ENCODE results near the gene TNPO1. TPM values are rescaled to one million over a fixed set of nuclear protein-coding genes. Genes with fewer than 3 reads are reported as not detected.
A peak's percentile ranks its signal among the peaks of the same experiment; 100 is the strongest.
"Not testable (repeated sequence)": the region's sequence is repeated elsewhere in the genome, so short reads cannot be mapped to it uniquely, and the experiment has no call there.

Gene TNPO1
- total RNA-seq, 1 donor from 2014 or later: 212 TPM

DNA sequence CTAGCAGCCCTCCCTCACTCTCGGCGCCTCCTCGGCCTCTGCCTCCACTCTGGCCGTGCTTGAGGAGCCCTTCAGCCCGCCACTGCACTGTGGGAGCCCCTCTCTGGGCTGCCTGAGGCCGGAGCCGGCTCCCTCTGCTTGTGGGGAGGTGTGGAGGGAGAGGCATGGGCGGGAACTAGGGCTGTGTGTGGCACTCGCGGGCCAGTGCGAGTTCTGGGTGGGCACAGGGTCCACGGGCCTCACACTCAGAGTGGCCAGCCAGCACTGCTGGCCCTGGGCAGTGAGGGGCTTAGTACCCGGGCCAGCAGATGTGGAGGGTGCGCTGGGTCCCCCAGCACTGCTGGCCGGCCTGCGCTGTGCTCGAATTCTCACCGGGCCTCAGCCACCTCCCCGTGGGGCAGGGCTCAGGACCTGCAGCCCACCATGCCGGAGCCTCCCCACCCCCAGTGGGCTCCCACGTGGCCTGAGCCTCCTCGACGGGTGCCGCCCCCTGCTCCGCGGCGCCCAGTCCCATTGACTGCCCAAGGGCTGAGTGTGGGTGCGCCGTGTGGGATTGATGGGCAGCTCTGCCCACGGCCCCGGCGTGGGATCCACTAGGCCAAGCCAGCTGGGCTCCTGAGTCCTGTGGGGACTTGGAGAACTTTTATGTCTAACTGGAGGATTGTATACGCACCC, 109.0 kb downstream of the TNPO1 start:
- no peak for DNase-seq (ENCODE audit: low read depth in 2 of 2)

- not testable (repeated sequence) for DNase-seq (ENCODE audit: low read depth in 2 of 2)
These were observed 116.2 kb downstream of the TNPO1 start for GRCh38 chr5:72932686-72933085.

- DNase-seq (ENCODE audit: low read depth in 2 of 2): not testable (repeated sequence)
These were observed 118.7 kb downstream of the TNPO1 start for GRCh38 chr5:72934953-72935725.

DNA sequence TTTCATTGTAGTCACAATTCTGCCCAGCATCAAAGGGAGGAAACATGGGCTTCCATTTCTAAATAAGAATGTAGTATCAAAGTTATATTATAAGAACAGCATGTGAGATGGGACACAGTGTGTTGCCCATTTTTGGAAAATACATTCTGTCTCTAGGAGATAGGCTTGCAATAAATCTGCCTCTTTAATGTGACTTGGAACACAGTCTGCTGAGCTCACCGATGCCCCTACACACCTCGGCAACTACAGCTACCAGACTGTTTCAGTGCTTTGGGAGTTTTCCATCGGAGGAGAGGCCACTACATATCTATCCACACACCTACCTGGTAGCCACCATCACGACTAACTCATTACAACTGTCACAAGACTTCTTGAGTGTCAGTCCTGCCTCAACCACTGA, 120.4 kb downstream of the TNPO1 start:
- DNase-seq (ENCODE audit: low read depth in 2 of 2): no peak

DNA sequence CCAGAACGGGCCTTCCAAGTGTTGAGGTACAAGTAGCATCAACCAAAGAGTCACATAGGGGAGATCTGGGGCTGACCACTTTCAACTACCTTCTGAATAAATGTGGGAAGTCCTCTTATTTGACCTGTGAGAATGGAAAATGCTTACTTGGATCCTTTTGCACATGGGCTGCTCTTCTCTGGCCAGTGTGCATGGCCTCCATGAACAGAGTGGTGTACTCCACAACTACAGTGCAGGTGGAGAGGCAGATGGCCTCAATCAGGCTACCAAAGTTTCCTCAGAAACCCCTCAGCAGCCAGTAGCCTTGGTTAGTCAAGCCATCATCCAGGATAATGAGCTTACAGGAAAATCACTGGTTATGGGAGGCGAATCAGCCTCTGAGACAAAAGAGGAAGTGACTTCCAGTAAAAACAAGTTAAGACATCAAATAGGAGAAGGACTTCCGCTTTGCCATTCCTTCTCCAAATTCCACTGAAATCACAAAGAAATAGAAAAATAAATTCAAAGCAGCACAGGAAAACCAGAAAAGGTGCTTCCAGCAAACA, 121.1 kb downstream of the TNPO1 start:
- DNase-seq (ENCODE audit: low read depth in 2 of 2): peak in 1 of 2 donors; percentile 61

GRCh38 chr5:72938206-72938605, 121.7 kb downstream of the TNPO1 start:
- DNase-seq (ENCODE audit: low read depth in 2 of 2): peak; percentile 41 to 58

DNA sequence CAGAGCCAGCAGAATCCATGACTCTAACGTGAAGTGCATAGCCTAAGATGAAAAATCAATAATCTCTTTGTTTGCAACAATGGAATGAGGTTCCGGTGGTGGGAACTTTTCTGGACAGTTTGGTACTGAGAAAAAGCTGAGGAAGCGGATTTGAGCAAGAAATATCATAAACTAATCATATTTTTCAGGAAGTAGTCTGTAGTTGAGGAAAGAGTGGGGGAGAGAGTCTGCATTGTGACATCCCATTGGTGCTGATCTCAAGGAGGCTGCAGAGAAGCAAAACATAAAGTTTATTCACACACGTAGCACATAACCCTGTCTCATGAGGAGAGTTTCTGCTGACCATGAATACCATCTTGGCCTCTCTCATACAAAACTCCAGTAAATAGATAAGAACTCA, 123.6 kb downstream of the TNPO1 start:
- no peak for DNase-seq (ENCODE audit: low read depth in 2 of 2)

GRCh38 chr5:72943307-72943706, 126.8 kb downstream of the TNPO1 start:
- no peak for DNase-seq (ENCODE audit: low read depth in 2 of 2)

- no peak for DNase-seq (ENCODE audit: low read depth in 2 of 2)
These were observed 131.0 kb downstream of the TNPO1 start for GRCh38 chr5:72947498-72947897.

DNA sequence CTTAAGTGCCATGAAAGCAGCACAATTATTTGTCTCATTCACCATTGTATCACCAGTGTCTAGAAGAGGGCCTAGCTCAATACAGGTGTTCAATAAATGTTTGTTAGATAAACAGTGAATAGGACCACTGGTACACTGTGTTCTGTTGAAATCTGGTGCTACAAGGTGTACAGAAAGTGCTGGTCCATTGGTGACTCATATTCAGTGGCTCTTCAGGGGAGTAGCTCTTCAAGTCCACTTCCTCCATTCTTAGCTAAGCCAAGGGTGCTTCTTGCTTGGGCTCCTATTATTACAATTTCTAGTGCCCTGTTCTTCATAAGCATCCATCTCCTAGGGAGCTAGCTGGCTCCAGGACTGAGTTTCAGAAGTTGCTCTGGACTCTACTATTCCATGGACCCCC, 133.0 kb downstream of the TNPO1 start:
- DNase-seq (ENCODE audit: low read depth in 2 of 2): peak in 1 of 2 donors; percentile 36

DNA sequence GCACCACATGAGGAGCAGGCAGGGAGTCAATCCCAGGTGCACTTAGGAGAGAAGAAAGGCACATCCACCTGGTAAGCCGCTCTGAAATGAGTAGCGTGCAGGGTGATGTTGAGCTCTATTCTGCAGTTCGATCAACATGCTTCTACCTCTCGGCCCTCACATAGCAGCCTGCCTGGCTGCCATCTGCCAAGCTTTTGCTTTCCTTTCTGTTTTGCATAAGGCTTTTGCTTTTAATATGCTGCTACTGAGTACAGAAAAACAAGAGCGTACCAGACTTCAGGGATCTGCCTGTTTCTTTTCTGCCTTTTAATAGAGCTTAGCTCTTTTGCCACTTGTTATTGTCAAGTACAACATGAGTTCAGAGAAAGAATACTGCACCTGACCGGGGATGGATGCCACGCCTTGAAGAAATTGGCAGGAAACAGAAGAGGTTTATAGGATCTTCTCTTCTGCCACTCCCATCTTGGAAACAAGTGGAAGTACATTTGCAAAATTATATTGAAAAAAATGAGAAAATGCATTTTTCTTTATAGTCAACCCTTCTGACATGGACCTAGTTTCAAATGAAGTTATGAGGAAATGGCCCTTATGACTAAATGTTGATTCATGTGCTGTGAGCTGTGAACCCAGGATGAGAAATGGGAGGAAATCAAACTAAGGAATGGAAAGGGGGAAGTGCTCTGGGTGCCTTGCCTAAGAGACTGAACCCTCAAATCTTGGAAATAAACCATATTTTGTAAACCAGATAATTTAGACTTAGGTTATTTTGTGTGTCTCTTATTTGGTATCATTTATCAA, 135.4 kb downstream of the TNPO1 start:
- peak in 1 of 2 donors; percentile 83 for DNase-seq (ENCODE audit: low read depth in 2 of 2)

DNA sequence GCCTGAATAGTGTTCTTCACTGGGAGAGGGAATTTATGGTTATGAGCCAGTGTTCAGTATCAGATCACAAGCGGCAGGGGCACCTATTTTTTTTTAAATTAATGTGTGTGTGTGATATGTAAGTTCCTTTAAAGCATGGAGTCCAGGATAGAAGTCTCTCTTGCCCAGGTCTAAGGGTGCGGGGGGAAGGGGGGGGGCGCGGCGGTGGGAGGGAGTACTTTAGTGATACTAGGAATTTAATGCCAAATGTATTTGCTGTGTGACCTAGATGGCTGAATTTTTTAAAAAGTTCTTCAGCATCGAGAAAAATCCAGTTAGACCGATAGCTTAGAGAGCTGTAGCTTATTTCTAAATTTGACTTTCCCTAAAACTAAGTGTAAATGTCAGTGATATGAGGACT, 137.9 kb downstream of the TNPO1 start:
- no peak for DNase-seq (ENCODE audit: low read depth in 2 of 2)

DNA sequence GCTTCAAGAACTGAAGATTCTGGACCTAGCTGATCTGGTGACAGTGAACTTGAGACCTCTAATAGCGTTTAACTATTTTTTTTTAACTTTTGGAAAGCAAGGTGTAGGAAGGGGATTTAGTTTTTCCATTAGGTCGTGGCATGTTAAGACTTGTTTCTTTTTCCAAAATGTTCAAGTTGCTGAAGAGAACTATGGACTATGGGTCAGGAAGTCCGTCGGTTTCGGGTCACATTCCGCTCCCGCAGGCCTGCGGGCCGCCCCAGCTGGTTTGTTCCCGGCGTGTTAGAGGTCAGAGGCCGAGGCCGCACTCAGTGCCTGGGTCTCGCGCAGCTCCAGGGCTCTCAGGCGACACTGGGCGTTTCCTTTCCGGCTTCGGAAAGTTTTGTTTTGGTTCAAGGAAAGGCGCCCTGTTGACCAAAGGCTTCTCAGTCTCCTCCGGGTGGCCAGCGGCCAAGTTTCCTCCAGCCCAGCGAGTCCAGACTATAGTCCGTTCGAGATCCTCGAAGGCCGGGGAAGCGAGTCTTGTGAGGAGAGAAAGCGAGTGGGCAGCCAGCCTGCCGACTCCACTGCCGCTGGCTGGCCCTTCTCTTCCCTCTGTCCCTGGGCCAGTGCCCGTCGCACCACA, 138.8 kb downstream of the TNPO1 start:
- DNase-seq (ENCODE audit: low read depth in 2 of 2): peak; percentile 52 to 79

GRCh38 chr5:72955768-72956323, 139.4 kb downstream of the TNPO1 start, which contains the start of gene FCHO2:
TSS of gene FCHO2 (plus strand) at chr5:72956041. CDS start at chr5:72956097, 56 bp downstream.
- DNase-seq (ENCODE audit: low read depth in 2 of 2): peak; percentile 97

DNA sequence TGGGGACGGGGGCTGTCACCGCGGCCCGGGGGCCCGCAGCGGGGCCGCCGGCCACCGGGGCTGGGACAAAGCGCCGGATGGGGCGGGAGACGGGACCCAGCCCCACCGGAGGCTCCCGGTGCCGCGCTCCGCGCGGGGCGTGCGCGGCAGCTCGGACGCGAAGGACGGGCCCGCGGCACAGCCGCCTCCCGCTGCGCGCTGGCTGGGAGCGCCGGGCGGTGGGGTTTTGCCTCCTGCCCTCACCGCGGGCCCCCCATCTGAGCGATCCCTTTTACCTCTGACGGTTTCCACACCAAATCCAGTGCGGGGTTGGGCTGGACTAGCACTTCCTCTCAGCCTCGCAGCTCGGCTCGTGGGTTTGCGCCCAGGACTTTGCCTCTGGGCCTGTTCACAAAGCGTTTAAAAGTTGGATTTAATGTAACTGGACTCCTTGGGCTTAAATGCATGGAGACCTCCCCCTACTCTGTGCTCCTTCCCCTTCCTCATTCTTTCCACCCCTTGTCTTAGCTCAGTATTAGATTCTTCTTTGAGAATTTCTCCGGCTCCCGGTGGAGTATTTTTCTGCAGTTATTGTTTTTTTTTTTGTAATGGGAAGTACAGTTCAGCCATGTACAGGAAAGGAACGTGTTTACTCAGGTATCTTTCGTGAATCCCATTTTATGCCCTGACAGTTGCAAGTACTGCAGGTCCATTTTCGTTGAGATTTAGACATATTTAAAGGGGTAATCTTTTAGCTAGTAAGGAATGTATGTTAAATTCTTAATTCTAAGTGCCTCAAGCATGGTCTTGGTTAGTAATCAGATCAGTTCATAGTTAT, 140.1 kb downstream of the TNPO1 start:
- peak; percentile 55 to 72 for DNase-seq (ENCODE audit: low read depth in 2 of 2)

- no peak for DNase-seq (ENCODE audit: low read depth in 2 of 2)
These were observed 140.9 kb downstream of the TNPO1 start for GRCh38 chr5:72957337-72957736.

GRCh38 chr5:72959257-72959656, 142.8 kb downstream of the TNPO1 start:
- no peak for DNase-seq (ENCODE audit: low read depth in 2 of 2)
